CD4-positive, alpha-beta T cell treated with Interleukin-15 for 1 hour (primary cell): ENCODE measurements around the gene DEGS1.
A peak's percentile ranks its signal among the peaks of the same experiment; 100 is the strongest.
"Not testable (repeated sequence)": the region's sequence is repeated elsewhere in the genome, so short reads cannot be mapped to it uniquely, and the experiment has no call there.

ENCODE experiments used
- DNase-seq: peaks from one replicate; pipeline ENCODE4 v3.0.0-alpha.2; 2020

Gene DEGS1

GRCh38 chr1:224182057-224182865, 779 bp upstream of the DEGS1 start:
- peak; percentile 44 for DNase-seq

- DNase-seq, result peak; percentile 61
These were observed 712 bp downstream of the DEGS1 start for GRCh38 chr1:224183591-224184312.

GRCh38 chr1:224185208-224185607, 2.2 kb downstream of the DEGS1 start:
- no peak for DNase-seq

DNA sequence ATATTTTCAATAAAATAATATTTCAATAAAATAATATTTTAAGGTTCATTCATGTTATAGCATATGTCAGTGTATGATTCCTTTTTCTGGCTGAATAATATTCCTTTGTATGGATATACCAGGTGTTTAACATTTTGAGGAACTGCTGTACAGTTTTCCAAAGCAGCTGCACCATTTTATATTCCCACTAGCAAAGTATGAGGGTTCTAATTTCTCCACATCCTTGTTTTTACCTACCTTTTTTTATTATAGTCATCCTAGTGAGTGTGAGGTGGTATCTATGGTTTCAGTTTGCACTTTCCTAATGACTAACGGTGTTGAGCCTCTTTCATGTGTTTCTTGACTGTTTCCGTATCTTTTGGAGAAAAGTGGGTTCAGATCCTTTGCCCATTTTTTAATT, 5.2 kb downstream of the DEGS1 start:
- no peak for DNase-seq

GRCh38 chr1:224189561-224189960, 6.5 kb downstream of the DEGS1 start:
- no peak for DNase-seq

DNA sequence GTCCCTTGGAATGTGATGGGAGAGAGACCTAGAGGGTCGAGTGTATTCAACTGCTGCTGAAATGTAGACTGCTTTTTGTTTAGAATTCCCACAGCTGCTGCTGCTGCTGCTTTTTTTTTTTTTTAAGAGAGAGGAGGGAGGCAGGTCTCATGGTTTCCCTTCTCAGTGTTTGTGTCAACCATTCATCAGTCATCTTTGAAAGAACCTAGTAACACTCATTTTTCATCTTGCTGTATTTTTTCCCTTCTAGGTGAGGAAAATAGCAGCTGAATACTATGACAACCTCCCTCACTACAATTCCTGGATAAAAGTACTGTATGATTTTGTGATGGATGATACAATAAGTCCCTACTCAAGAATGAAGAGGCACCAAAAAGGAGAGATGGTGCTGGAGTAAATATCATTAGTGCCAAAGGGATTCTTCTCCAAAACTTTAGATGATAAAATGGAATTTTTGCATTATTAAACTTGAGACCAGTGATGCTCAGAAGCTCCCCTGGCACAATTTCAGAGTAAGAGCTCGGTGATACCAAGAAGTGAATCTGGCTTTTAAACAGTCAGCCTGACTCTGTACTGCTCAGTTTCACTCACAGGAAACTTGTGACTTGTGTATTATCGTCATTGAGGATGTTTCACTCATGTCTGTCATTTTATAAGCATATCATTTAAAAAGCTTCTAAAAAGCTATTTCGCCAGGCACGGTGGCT, 9.2 kb downstream of the DEGS1 start:
- no peak for DNase-seq

DNA sequence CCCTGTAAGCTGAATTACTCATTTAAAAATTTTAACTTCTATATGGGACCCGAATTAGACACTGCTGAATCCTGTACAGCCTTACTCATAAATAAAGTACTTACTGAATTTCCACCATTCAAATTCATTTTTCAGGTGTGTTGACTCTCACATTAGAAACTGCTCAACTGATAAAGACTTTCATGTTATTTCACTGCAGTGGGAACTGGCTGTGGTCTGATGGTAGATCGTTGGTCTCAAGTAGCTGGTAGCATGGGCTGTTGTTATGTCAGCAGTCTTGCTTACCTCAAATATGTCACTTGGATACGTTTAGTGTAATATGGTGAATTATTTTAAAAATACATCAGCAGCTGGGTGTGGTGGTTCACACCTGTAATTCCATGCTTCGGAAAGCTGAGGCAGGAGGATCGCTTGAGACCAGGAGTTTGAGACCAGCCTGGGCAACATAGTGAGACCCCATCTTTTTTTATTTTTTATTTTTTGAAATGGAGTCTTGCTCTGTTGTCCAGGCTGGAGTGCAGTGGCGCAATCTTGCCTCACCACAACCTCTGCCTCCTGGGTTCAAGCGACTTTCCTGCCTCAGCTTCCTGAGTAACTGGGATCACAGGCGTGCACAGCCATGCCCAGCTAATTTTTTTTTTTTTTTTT, 10.4 kb downstream of the DEGS1 start:
- DNase-seq, result no peak

DNA sequence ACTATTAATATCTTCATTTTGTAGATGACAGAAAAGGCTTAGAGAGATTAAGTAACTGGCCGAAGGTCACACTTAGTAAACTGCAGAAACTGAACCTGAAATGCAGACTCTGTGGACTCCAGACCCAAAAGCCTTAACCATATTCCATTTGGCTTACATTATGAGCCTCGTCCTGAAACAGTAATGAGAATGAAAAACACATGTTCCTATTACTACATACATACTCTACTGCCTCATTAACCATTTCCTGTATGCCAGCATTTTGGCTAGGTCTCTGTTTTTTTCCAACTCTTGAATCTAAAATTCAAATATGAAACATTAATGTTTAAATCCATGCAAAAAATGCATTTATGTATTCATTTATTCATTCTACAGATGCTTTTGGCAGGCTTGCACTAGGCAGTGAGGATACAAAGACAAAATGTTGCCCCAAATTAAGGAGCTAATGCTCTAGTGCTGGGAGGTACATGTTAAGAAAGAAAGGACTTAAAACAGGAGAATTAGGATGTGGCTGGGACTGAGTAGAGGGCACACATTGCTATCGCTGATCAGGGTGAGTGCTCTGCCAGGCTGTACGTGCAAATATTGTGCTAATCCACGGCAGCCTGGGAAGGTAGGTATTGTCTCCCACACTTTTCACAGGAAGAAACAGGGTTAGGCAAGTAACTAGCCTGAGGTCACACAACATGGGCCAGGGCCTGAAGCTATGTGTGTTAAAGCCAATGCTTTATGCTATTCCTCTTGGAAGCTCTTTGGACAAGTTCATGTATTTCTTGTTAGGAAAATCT, 14.0 kb downstream of the DEGS1 start:
- no peak for DNase-seq

- DNase-seq, result no peak
These were observed 15.5 kb downstream of the DEGS1 start for GRCh38 chr1:224198572-224198971.

DNA sequence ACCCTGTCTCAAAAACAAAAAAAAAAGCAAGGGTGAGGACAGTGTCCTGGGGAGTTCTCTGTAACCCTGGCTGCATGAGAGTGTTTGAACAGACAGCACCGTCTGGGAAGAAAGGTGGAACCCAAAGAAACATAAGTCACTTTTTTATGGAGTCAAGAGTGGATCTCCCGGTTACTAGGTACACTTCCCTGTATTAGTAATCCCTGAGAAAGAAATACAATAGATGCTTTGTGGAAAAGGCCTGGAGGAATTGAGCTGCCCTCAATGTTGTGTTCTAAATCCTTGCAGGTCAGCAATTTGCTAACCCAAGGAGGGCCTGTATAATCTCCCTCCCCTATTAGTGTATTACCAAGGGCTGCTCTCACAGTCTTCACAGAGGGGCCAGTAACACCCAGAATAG, 16.6 kb downstream of the DEGS1 start:
- no peak for DNase-seq

- DNase-seq, result no peak
These were observed 18.3 kb downstream of the DEGS1 start for GRCh38 chr1:224201383-224201782.

GRCh38 chr1:224201853-224202252, 18.8 kb downstream of the DEGS1 start:
- no peak for DNase-seq

DNA sequence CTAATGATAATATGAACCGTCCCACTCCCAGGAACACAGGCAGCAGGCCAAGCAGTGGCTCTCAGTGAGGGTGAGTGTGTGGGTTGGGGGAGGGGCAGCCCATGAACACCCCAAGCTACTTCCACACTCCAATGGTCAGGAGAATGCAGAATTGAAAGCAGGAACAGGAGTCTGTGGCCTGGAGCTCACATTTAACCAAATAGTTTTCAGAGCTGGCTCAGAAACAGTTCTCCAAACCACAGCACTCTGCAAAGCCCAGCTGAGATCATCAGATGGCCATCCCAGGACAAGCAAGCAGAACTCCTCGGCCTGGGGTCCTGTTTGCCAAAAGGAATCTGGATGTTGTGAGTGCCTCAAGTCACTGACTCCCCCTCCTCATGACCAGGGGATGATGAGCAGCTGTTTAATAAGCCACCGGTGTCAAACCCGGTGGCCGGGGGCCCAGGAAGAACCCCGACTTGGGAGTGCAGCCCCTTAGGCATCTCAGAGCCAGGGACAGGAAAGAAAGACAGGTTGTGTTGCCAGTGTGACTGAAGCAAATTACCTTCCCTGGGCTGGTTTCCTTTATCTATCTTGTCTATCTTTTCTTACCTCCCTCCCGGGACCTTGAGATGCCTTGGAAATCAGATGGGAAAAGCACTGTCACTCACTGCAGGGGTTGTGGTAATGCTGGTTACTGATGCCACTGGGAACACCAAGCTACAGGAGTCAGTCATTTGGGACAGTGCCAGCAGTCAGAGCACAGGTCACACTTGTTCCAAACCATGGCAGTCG, 20.4 kb downstream of the DEGS1 start:
- peak; percentile 69 for DNase-seq

GRCh38 chr1:224205438-224205840, 22.4 kb downstream of the DEGS1 start:
- peak; percentile 66 for DNase-seq

DNA sequence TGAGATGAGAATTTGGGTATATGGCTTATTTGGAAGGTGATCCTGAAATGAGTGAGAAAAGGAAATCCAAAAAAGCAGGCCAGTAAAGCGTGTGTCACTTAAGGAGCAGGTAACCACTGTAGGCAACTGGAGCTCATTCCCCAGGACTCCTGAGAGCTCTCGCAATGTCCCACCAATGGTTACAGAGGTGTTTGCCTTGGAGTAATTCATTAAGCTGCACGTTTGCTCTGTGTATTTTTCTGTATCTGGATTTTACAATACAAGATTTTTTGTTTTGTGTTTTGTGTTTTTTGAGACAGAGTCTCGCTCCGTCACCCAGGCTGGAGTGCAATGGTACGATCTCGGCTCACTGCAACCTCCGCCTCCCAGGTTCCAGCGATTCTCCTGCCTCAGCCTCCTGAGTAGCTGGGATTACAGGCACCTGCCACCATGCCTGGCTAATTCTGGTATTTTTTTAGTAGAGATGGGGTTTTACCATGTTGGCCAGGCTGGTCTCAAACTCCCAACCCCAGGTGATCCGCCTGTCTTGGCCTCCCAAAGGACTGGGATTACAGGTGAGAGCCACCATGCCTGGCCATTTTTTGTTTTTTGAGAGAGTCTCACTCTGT, 23.0 kb downstream of the DEGS1 start:
- not testable (repeated sequence) for DNase-seq

DNA sequence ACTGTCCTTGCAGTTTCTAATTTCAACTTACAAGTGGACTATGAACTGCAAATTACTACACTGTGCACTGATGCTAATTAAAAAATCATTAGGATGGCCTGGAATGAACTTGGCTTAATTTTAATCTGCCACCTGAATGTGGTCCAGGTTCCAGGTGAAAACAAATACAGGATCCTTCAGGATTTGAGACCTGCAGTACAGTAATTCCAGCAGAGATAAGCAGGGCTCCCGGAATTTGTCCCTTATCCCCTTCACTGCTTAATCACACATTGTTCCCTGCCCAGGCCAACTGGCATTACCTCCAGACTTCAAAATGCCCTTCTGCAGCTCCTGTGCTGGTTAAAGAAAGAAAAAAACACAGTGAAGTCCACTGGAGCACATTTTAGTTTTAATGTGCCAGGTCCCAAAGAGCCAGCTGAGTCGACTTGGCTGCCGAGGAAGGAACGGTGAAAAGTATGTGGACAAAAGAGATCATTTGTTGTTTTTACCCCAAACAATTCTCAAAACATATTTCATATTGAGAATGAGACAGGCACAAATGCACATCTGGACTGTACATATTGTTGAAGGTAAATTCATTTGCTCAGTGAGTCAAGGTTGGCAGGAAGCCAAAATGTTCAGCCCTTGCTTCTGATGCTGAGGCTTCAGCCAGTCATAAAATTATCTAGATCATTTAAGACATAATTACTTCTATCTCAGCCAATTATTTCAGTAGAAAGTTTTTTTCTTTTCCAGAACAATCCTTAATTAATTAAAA, 28.3 kb downstream of the DEGS1 start:
- DNase-seq, result no peak

DNA sequence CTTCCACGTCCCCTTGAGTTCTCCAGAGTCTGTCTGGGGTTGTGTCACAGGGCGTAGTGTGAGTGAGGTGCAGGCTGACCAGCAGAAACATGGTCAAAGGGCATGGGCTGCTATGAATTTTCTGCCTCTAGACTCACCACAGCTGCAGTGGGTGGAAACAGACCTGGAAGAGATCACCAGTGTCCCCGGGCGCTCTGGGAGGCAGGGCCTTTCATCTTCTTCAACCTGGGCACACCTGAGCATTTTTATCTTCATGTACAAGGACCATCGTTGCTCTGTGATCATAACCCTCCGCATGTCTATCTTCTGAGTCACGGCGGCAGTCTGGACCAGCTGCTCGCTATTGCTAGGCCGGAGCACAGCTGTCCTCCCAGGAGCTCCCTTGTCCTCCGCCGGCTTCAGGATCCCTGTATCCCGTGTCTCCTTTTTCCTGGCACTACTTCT, 29.6 kb downstream of the DEGS1 start:
- no peak for DNase-seq

GRCh38 chr1:224213438-224214119, 30.5 kb downstream of the DEGS1 start:
- no peak for DNase-seq

GRCh38 chr1:224216382-224216781, 33.3 kb downstream of the DEGS1 start:
- no peak for DNase-seq
